ENCODE measurements around the gene CCDC177.
"Not testable (repeated sequence)": the region's sequence is repeated elsewhere in the genome, so short reads cannot be mapped to it uniquely, and the experiment has no call there.

GRCh38 chr14:69599431-69599830 is 24.8 kb upstream of the CCDC177 start:
- TF ChIP-seq CTCF (IDR thresholded peaks at IDR 0.05; ENCODE audit: poor library complexity); EZH2 (IDR thresholded peaks at IDR 0.05; ENCODE audit: borderline replicate concordance); EZH2phosphoT487 (IDR thresholded peaks at IDR 0.05; ENCODE audit: low read depth, severe bottlenecking, unreplicated experiment): not testable (repeated sequence)

All from hepatocyte (in vitro differentiated cells).